Parietal lobe (tissue), 2 donors: ENCODE measurements around the gene DYRK1B. TPM values are rescaled to one million over a fixed set of nuclear protein-coding genes. Genes with fewer than 3 reads are reported as not detected.

ENCODE experiments used
- small RNA-seq: library from RNA; depleted of rRNA; stranded (forward); fragments of <200 nt; gene quantifications from one replicate; pipeline ENCODE3, GENCODE V24; 2014; ENCODE audit warnings: low replicate concordance
- total RNA-seq: library from RNA; depleted of rRNA; stranded (reverse); fragments of >200 nt; gene quantifications from one replicate; pipeline ENCODE4 v1.2.3, GENCODE V29; 2014

The DYRK1B gene
- 30.4 TPM for total RNA-seq

DNA sequence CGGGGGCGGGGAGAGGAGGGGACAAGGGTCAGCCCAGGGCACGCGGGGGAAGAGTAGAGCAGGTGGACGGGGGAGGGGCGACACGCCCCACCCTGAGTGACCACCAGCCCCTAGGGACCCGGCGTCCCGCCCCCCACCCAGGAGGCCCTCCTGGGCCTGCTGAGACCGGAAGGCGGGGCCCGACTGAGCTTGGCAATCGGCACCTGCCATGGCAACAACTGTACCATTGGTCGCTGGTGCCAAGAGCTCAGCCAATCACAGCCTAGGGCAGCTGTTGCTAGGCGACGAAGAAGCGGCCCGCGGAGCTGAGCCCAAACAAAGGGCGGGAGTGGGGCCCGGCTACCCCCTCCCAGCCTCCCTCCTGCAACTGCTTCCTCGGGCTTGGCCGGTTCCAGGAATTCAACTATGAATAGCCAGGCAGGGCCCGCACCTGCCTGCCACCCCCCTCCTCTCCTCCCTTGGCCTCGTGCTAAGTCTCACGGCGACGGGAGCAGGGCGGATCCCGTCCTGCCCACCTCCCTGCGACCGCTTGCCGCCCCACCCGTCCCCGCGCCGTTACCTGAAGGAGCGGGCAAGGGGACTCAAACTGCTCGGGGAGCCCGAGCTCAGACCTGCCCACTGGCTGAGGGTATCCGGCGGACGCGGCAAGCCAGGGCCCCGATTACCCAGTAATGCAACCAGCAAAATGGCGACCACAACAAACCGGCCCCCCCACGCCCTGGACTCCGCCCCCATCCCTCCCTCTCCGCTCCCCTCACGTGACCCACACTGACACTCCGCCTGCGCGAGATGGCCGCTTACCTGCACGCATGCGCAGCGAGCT is at the start of gene DYRK1B:
Gene DYRK1B, minus strand, starts transcription at position 699 of the 823 bp plus-strand sequence. CDS start 2,295 bp downstream, outside the sequence.

DNA sequence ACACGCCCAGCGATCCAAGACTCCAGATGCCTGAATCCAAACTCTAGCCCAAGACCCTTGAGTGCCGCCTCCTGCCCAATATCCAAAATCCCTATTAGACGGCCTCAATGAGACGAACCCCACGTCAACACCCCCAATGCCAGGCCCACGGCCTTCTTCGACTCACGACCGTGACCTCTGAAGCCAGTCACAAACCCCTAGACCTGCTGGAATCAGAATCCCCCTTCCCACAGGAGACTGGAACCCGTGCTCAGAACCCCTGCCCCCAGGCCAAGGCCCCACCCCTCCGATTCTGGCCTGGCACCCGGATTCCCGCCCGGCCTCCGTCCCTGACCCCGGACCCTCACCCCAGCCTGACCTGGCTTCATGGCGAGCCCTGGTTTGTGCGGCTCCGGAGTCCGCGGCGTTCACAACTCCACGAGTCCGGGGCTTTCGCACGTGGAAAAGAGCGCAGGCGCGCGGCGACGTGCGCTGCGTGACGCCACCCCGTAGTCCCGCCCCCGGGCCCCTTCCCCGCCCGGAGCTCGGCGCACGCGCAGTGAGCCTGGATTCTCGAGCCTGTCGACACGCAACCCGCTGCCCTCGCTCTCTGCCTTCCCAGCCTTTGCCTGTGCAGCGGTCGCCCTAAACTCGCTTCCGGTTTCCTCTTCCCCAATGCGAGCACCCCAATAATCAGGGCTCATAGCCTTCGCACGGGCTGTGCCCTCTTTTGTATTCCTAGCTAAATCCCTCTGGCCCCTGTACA is 12.1 kb upstream of the DYRK1B start, which contains the start of gene FBL:
Gene FBL, minus strand, starts transcription at position 447 of the 745 bp plus-strand sequence. Its CDS starts 79 bp downstream, at position 368.

DNA sequence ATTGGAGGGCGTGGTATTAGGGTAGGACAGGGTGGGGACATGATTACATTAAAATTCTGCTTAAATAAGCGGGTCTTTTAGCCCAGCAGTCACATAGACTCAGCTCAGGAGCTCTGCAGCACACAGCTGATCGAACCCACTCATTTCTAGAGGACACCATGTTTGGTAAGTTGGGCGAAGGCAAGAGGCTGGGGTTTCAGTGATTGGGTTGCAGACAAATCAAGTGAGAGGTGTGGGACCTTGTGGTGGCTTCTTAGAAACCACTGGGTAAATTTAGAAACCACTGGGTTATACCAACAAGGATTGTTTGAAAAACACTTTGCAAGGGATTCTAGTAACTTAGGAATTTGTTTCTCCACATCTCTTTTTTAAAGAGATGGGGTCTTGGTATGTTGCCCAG is 55.2 kb downstream of the DYRK1B start, which contains the start of gene LEUTX:
Gene LEUTX, plus strand, starts transcription at position 92 of the 400 bp plus-strand sequence. Its CDS starts 67 bp downstream, at position 159.

Small RNA genes within 50 kb of the gene (small RNA-seq; reads per million reads assigned to genes)
- not detected for gene MIR6719

Other genes starting within 250 kb of the DYRK1B start
- gene LGALS13, start 231.6 kb downstream of the DYRK1B start, total RNA-seq = not detected
- gene LGALS16, start 178.2 kb downstream of the DYRK1B start, total RNA-seq = not detected
- gene LGALS14, start 129.7 kb downstream of the DYRK1B start, total RNA-seq = not detected
- not detected for gene CLC, start 96.1 kb downstream of the DYRK1B start, total RNA-seq
- gene LEUTX, start 55.3 kb downstream of the DYRK1B start, total RNA-seq = not detected
- gene FBL, start 12.2 kb upstream of the DYRK1B start, total RNA-seq = 121 TPM
- gene FCGBP, start 100.5 kb upstream of the DYRK1B start, total RNA-seq = 5.0 TPM
- 78.3 TPM for gene PSMC4, start 137.0 kb upstream of the DYRK1B start, total RNA-seq
- 20.3 TPM for gene ZNF546, start 162.9 kb upstream of the DYRK1B start, total RNA-seq
- gene ZNF780B, start 222.1 kb upstream of the DYRK1B start, total RNA-seq = 110 TPM